Aorta (tissue), 5 donors: ENCODE measurements around the gene METRN. TPM values are rescaled to one million over a fixed set of nuclear protein-coding genes. Genes with fewer than 3 reads are reported as not detected.

ENCODE experiments used
- ATAC-seq: fragments of 200-7000 bp; cut with Tn5 transposase; one replicate; pipeline ENCODE4 v1.9.1; 2022; ENCODE audit warnings: moderate library complexity; ENCODE audit not compliant: low FRiP score
- DNase-seq, 2 donors: peaks; one replicate each; pipeline ENCODE4 v3.0.0-alpha.2; 2020
- H3K27ac ChIP-seq, 2 donors: one replicate each; pipeline ENCODE4 v1.5.1; 2013; ENCODE audit warnings: low read length in 2 of 2, mild to moderate bottlenecking in 2 of 2, moderate library complexity in 2 of 2, control low read depth in 1 of 2, inconsistent platforms in 1 of 2, low read depth in 1 of 2
- H3K27me3 ChIP-seq, 2 donors: one replicate each; pipeline ENCODE4 v1.6.1; 2013; ENCODE audit warnings: control low read depth in 1 of 2, low read length in 1 of 2, mild to moderate bottlenecking in 1 of 2, moderate library complexity in 1 of 2; ENCODE audit not compliant: insufficient read depth in 2 of 2, control insufficient read depth in 1 of 2
- H3K36me3 ChIP-seq, 2 donors: one replicate each; pipeline ENCODE4 v1.6.1; 2013; ENCODE audit warnings: control low read depth in 1 of 2, low read length in 1 of 2, mild to moderate bottlenecking in 1 of 2; ENCODE audit not compliant: insufficient read depth in 2 of 2, control insufficient read depth in 1 of 2
- H3K4me1 ChIP-seq, 2 donors: one replicate each; pipeline ENCODE4 v1.6.1; 2013; ENCODE audit warnings: low read length in 2 of 2, control low read depth in 1 of 2, mild to moderate bottlenecking in 1 of 2, moderate library complexity in 1 of 2; ENCODE audit not compliant: insufficient read depth in 2 of 2, control insufficient read depth in 1 of 2
- H3K4me3 ChIP-seq, 2 donors: one replicate each; pipeline ENCODE4 v1.5.1; 2013; ENCODE audit warnings: low read length in 2 of 2, control low read depth in 1 of 2, mild to moderate bottlenecking in 1 of 2
- H3K9me3 ChIP-seq: one replicate; pipeline ENCODE4 v1.6.1; 2013; ENCODE audit warnings: mild to moderate bottlenecking, low read length; ENCODE audit not compliant: control insufficient read depth
- WGBS, 2 donors: extraction: QIAGEN DNeasy Blood & Tissue Kit; methylation state at CpG; one replicate each; pipeline ENCODE4 v1.1.7; 2013; 5-methylcytosine and 5-hydroxymethylcytosine counted together
- intact Hi-C, 2 donors: fragments of 100-400 bp; cut with DNase I; formaldehyde crosslinking; loops; one replicate each; pipeline versions ENCODE4 v1.14.2 to v1.15.0; 2022
- polyA plus RNA-seq, 2 donors: library from polyadenylated mRNA; stranded (reverse); fragments of 200-250 nt; gene quantifications; one replicate each; pipeline ENCODE4 v1.2.3, GENCODE V29; 2013
- total RNA-seq, 2 donors: library from RNA; stranded (reverse); fragmentation: NEBNext Ultra II Directional; extraction: Animal tissue kit (Norgen Biotek cat#: 25700); gene quantifications; one replicate each; pipeline ENCODE4 v1.2.1, GENCODE V29; 2021
- donor health status: healthy with polysubstance abuse.
- donor health status: Bipolar disorder and iron deficiency.
- donor health status: DM: no; HTN: no; CAD: no.
- donor health status: DM: no; HTN: no; CAD: no.
- donor health status: DM: yes; HTN: yes; CAD: no.

The METRN gene
- total and polyA plus RNA-seq, 4 donors = 22.7 to 61.3 (median 26.7) TPM

GRCh38 chr16:761625-762513, 47.0 kb downstream of the METRN start:
- H3K4me3 ChIP-seq = no peak overlapping the region
- no peaks in the 10 kb centered on the region for H3K27me3 ChIP-seq
- DNase-seq (no peak), ATAC-seq (no peak)
- intact Hi-C loops = no loop called here
- WGBS, 2 donors = 65 to 69% methylated on average over 22 of the region's 22 CpGs
- H3K27ac ChIP-seq = no peak overlapping the region
- no peaks in the 10 kb centered on the region for H3K36me3 ChIP-seq
- no peaks in the 10 kb centered on the region for H3K4me1 ChIP-seq
- H3K9me3 ChIP-seq = no peaks in the 10 kb centered on the region

GRCh38 chr16:762595-763268, 47.8 kb downstream of the METRN start:
- no peaks in the 10 kb centered on the region for H3K27me3 ChIP-seq

GRCh38 chr16:763369-764183, 48.7 kb downstream of the METRN start:
- no peak for DNase-seq
- H3K4me3 ChIP-seq = no peak overlapping the region
- H3K4me1 ChIP-seq = no peaks in the 10 kb centered on the region
- intact Hi-C loops = no loop called here
- H3K36me3 ChIP-seq = no peaks in the 10 kb centered on the region
- H3K27ac ChIP-seq = no peak overlapping the region
- no peaks in the 10 kb centered on the region for H3K27me3 ChIP-seq
- no peak for ATAC-seq
- whole genome bisulfite sequencing, 2 donors = 69 to 77% methylated on average over 14 to 21 of the region's 21 CpGs
- no peaks in the 10 kb centered on the region for H3K9me3 ChIP-seq

More at GRCh38 chr16:762595-763268, 47.8 kb downstream of the METRN start:
- Histone ChIP-seq H3K36me3 (no peaks in the 10 kb centered on the region), H3K4me3 (no peak overlapping the region), H3K4me1 (no peaks in the 10 kb centered on the region), H3K27ac (no peak overlapping the region), H3K9me3 (no peaks in the 10 kb centered on the region)
- 77 to 79% methylated on average over 17 of the region's 17 CpGs for WGBS, 2 donors
- DNase-seq = no peak
- intact Hi-C loops = no loop called here
- no peak for ATAC-seq

- H3K27ac ChIP-seq = no peak overlapping the region
- no peaks in the 10 kb centered on the region for H3K36me3 ChIP-seq
- H3K4me1 ChIP-seq = no peaks in the 10 kb centered on the region
- intact Hi-C loops = no loop called here
- ATAC-seq (no peak), DNase-seq (no peak)
- 61 to 70% methylated on average over 20 of the region's 20 CpGs for WGBS, 2 donors
- no peak overlapping the region for H3K4me3 ChIP-seq
- no peaks in the 10 kb centered on the region for H3K27me3 ChIP-seq
- no peaks in the 10 kb centered on the region for H3K9me3 ChIP-seq
Observed at GRCh38 chr16:764184-764750, 49.3 kb downstream of the METRN start.

- Histone ChIP-seq H3K4me3 (no peak overlapping the region), H3K9me3 (no peaks in the 10 kb centered on the region), H3K4me1 (no peaks in the 10 kb centered on the region), H3K36me3 (no peaks in the 10 kb centered on the region), H3K27ac (no peak overlapping the region), H3K27me3 (no peaks in the 10 kb centered on the region)
- DNase-seq (no peak), ATAC-seq (no peak)
- intact Hi-C loops = no loop called here
- WGBS, 2 donors = 82 to 90% methylated on average over 34 to 38 of the region's 38 CpGs
Observed at GRCh38 chr16:764848-765487, 50.0 kb downstream of the METRN start.

- Histone ChIP-seq H3K4me1 (no peaks in the 10 kb centered on the region), H3K9me3 (no peaks in the 10 kb centered on the region), H3K27me3 (no peaks in the 10 kb centered on the region), H3K36me3 (no peaks in the 10 kb centered on the region), H3K27ac (no peak overlapping the region), H3K4me3 (no peak overlapping the region)
- intact Hi-C loops = no loop called here
- no peak for ATAC-seq
- WGBS, 2 donors = 89 to 90% methylated on average over 29 of the region's 29 CpGs
- DNase-seq = no peak
Observed at GRCh38 chr16:765488-765865, 50.6 kb downstream of the METRN start.

- Histone ChIP-seq H3K36me3 (no peaks in the 10 kb centered on the region), H3K27ac (no peak overlapping the region), H3K27me3 (no peaks in the 10 kb centered on the region), H3K4me1 (no peaks in the 10 kb centered on the region), H3K9me3 (no peaks in the 10 kb centered on the region), H3K4me3 (no peak overlapping the region)
- DNase-seq (no peak), ATAC-seq (no peak)
- intact Hi-C loops = no loop called here
- WGBS, 2 donors = 85 to 88% methylated on average over 28 to 29 of the region's 29 CpGs
Observed at GRCh38 chr16:766008-766819, 51.3 kb downstream of the METRN start.
